SK-N-SH (cell line): Measurements from ENCODE around the gene NUP188. TPM values are rescaled to one million over a fixed set of nuclear protein-coding genes. Genes with fewer than 3 reads are reported as not detected.
A peak's percentile ranks its signal among the peaks of the same experiment; 100 is the strongest.

Source experiments
- CTCF ChIA-PET: fragments of 300-600, 350-600 bp; formaldehyde crosslinking; extraction: SDS; loops from one replicate; lab custom pipeline; 2021; lab: Yijun Ruan, JAX
- POLR2A ChIA-PET: fragments of 350-600 bp; sonication (Branson Sonifier 250); formaldehyde crosslinking; extraction: SDS; loops from one replicate; lab custom pipeline; 2020; ENCODE audit warnings: antibody characterized with exemption, inconsistent platforms; lab: Yijun Ruan, JAX
- DNase-seq: peaks from one replicate; pipeline ENCODE4 v3.0.0; 2012
- H2AFZ ChIP-seq: fragments of 200-600 bp; sonication (generic); 2 replicates; pipeline ENCODE4 v1.8.1; 2016; ENCODE audit warnings: antibody characterized with exemption, mild to moderate bottlenecking, low read depth
- H3F3A ChIP-seq: fragments of 200-600 bp; sonication (generic); replicated peaks from 2 replicates; pipeline ENCODE3; 2016; ENCODE audit warnings: antibody characterized with exemption, mild to moderate bottlenecking; ENCODE audit not compliant: insufficient read depth
- H3K27ac ChIP-seq, 2 experiments: fragments of 200-500 bp in 1 of 2; fragments of 200-600 bp in 1 of 2; sonication (Bioruptor generic) in 1 of 2; sonication (generic), shearing (Covaris generic) in 1 of 2; 2 replicates each; pipeline versions ENCODE4 v1.5.1 to v1.6.1; 2014 to 2016; ENCODE audit warnings: low read depth in 2 of 2, inconsistent platforms in 1 of 2, low read length in 1 of 2, mild to moderate bottlenecking in 1 of 2, mixed read lengths in 1 of 2
- H3K27me3 ChIP-seq: fragments of 200-600 bp; sonication (generic), shearing (Covaris generic); 2 replicates; pipeline ENCODE4 v1.6.1; 2016; ENCODE audit warnings: mixed run types; ENCODE audit not compliant: insufficient read depth
- H3K36me3 ChIP-seq, 2 experiments: fragments of 200-500 bp in 1 of 2; fragments of 200-600 bp in 1 of 2; sonication (Bioruptor generic) in 1 of 2; sonication (generic) in 1 of 2; replicated peaks in 1 of 2; 2 replicates each; pipeline versions ENCODE3 to v1.5.1; 2014 to 2016; ENCODE audit warnings: low read length in 1 of 2, mild to moderate bottlenecking in 1 of 2; ENCODE audit not compliant: insufficient read depth in 2 of 2, control insufficient read depth in 1 of 2
- H3K4me1 ChIP-seq, 2 experiments: fragments of 200-500 bp in 1 of 2; fragments of 200-600 bp in 1 of 2; sonication (Bioruptor generic) in 1 of 2; sonication (generic), shearing (Covaris generic) in 1 of 2; 2 replicates each; pipeline versions ENCODE4 v1.5.1 to v1.6.1; 2014 to 2016; ENCODE audit warnings: low read depth in 1 of 2, low read length in 1 of 2, mixed run types in 1 of 2; ENCODE audit not compliant: insufficient read depth in 2 of 2, control insufficient read depth in 1 of 2
- H3K4me2 ChIP-seq: fragments of 200-600 bp; sonication (generic), shearing (Covaris generic); 2 replicates; pipeline ENCODE4 v1.6.1; 2017; ENCODE audit warnings: mixed run types
- H3K4me3 ChIP-seq, 2 experiments: fragments of 200-500 bp in 1 of 2; fragments of 200-600 bp in 1 of 2; sonication (Bioruptor generic) in 1 of 2; sonication (generic), shearing (Covaris generic) in 1 of 2; 2 replicates each; pipeline versions ENCODE4 v1.5.1 to v1.8.1; 2014 to 2016; ENCODE audit warnings: low read depth in 2 of 2, inconsistent platforms in 1 of 2, low read length in 1 of 2, mild to moderate bottlenecking in 1 of 2, mixed read lengths in 1 of 2, moderate library complexity in 1 of 2
- H3K79me2 ChIP-seq: fragments of 200-600 bp; sonication (generic); 2 replicates; pipeline ENCODE4 v1.8.1; 2017; ENCODE audit warnings: mild to moderate bottlenecking; ENCODE audit not compliant: insufficient read depth
- H3K9ac ChIP-seq: fragments of 200-600 bp; sonication (generic); 2 replicates; pipeline ENCODE4 v1.6.1; 2017; ENCODE audit warnings: mixed run types
- H3K9me2 ChIP-seq: fragments of 200-600 bp; sonication (generic); 2 replicates; pipeline ENCODE4 v1.6.1; 2017; ENCODE audit warnings: mixed run types
- H3K9me3 ChIP-seq: fragments of 200-600 bp; sonication (generic); 2 replicates; pipeline ENCODE4 v1.6.1; 2017; ENCODE audit warnings: mixed run types, mild to moderate bottlenecking, moderate library complexity
- H4K20me1 ChIP-seq: fragments of 200-600 bp; sonication (generic); 2 replicates; pipeline ENCODE4 v1.6.1; 2017; ENCODE audit warnings: mild to moderate bottlenecking, mixed run types; ENCODE audit not compliant: insufficient read depth
- EZH2phosphoT487 ChIP-seq: fragments of 200-600 bp; sonication (generic); IDR thresholded peaks from 2 replicates; pipeline ENCODE4 v1.6.1; 2017; ENCODE audit warnings: low read depth, mixed run types, mild to moderate bottlenecking, antibody characterized with exemption, moderate library complexity, borderline replicate concordance
- FOSL2 ChIP-seq: IDR thresholded peaks from 2 replicates; pipeline ENCODE4 v1.4.0; 2012; ENCODE audit warnings: low read depth, mild to moderate bottlenecking, moderate library complexity, borderline replicate concordance
- GATA2 ChIP-seq: sonication (generic); formaldehyde crosslinking; IDR thresholded peaks from 2 replicates; pipeline ENCODE4 v1.5.0; 2020; ENCODE audit warnings: mild to moderate bottlenecking, missing genetic modification reagents
- JUND ChIP-seq: IDR thresholded peaks from 2 replicates; pipeline ENCODE4 v1.4.0; 2012
- MAX ChIP-seq: IDR thresholded peaks from 2 replicates; pipeline ENCODE4 v1.4.0; 2012; ENCODE audit warnings: low read depth
- MXI1 ChIP-seq: IDR thresholded peaks from 2 replicates; pipeline ENCODE4 v1.6.1; 2012; ENCODE audit warnings: mild to moderate bottlenecking, low read depth, low read length, improper control_type of control experiment
- RCOR1 ChIP-seq: fragments of 150-350 bp; IDR thresholded peaks from 2 replicates; pipeline ENCODE4 v1.6.1; 2017; ENCODE audit warnings: antibody characterized with exemption, low read length
- SIN3A ChIP-seq: IDR thresholded peaks from 2 replicates; pipeline ENCODE4 v1.6.1; 2012; ENCODE audit warnings: low read depth, mild to moderate bottlenecking, low read length, moderate library complexity, borderline replicate concordance
- TAF1 ChIP-seq: IDR thresholded peaks from 2 replicates; pipeline ENCODE4 v1.6.1; 2012; ENCODE audit warnings: low read depth, mild to moderate bottlenecking, low read length, moderate library complexity, borderline replicate concordance
- TCF12 ChIP-seq: IDR thresholded peaks from 2 replicates; pipeline ENCODE4 v1.4.0; 2012
- USF2 ChIP-seq: fragments of 150-350 bp; IDR thresholded peaks from 2 replicates; pipeline ENCODE4 v1.6.1; 2017; ENCODE audit warnings: antibody characterized with exemption, low read length, low read depth, borderline replicate concordance
- ZBTB33 ChIP-seq: IDR thresholded peaks from 2 replicates; pipeline ENCODE4 v1.4.0; 2012; ENCODE audit warnings: low read depth, borderline replicate concordance
- WGBS: methylation state at CpG from one replicate; pipeline ENCODE4 v1.1.6; 2017; ENCODE audit warnings: low lambda C conversion rate; 5-methylcytosine and 5-hydroxymethylcytosine counted together
- polyA plus RNA-seq, 3 experiments: library from polyadenylated mRNA; depleted of rRNA; stranded (reverse); fragments of >200 nt; gene quantifications; 2 replicates each; pipeline ENCODE4 v1.2.3, GENCODE V29; 2012

NUP188 gene
- polyA plus RNA-seq, 1 of the 3 experiments (the other 2 are of a cell fraction), result 49.5 TPM

DNA sequence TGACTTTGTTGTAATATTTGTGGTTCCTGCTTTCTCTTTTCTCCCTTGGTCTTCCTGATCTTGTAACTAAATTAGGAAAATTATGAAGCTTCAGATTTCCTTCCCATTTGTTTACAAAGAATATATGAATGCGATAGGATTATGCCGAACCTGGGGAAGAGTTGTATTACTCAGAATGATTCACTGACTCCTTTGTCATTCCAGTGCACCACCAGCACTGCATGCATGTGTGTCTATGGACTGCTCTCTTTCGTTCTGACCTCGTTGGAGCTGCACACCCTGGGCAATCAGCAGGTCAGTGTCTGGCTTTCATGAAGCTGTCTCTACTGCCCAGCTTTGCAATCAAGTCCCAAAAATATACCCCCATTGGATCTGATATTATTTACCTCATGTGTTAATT is 25.5 kb downstream of the NUP188 start:
- Histone ChIP-seq H2AFZ (no peak overlapping the region), H3K4me2 (peak overlapping the region; percentile 23; the same call in 1 of the 2 replicates), H3K9me2 (no peaks in the 10 kb centered on the region), H3F3A (peaks cover 22% of the 10 kb centered on the region), H3K79me2 (no peaks in the 10 kb centered on the region), H3K4me1 (no peaks in the 10 kb centered on the region), H4K20me1 (no peaks in the 10 kb centered on the region), H3K27ac (peak overlapping the region in 1 of 2 experiments; percentile 59; a peak in 2 of 4 replicates), H3K9me3 (no peaks in the 10 kb centered on the region), H3K9ac (no peak overlapping the region), H3K36me3 (peaks cover 14 to 35% of the 10 kb centered on the region in 2 experiments), H3K27me3 (no peaks in the 10 kb centered on the region), H3K4me3 (no peak overlapping the region)
- ChIA-PET CTCF (no interaction called here), POLR2A (no interaction called here)
- DNase-seq, result no peak
- TF ChIP-seq ZBTB33 (no peak), RCOR1 (no peak), MXI1 (no peak), MAX (peak; percentile 44; the same call in 1 of the 2 replicates), TCF12 (peak; percentile 38; the same call in 1 of the 2 replicates), USF2 (no peak), TAF1 (no peak), FOSL2 (peak; percentile 65), SIN3A (no peak)
- WGBS, result 13% methylated on average over 4 of the region's 4 CpGs

DNA sequence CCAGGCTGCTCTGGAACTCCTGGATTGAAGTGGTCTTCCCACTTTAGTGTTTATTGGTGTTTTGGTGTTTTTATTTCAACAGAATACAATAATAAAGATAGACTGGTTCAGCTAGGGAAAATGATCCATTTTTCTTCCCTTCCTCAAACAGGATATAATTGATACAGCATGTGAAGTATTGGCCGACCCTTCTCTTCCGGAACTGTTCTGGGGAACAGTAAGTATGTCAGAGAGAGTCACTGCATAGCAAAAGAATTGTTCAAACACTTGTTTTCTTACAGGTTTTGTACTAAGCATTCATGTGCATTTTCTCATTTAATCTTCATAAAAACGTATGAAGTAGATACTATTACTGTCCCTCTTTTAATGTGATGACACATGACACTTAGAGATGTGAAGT is 31.6 kb downstream of the NUP188 start:
- no peaks in the 10 kb centered on the region for H3K9me3 ChIP-seq
- no peaks in the 10 kb centered on the region for H3K27me3 ChIP-seq
- WGBS, result 93% methylated on average over 3 of the region's 3 CpGs
- ChIA-PET POLR2A (no interaction called here), CTCF (no interaction called here)
- H2AFZ ChIP-seq, result no peak overlapping the region
- no peak for DNase-seq
- no peaks in the 10 kb centered on the region for H3K79me2 ChIP-seq
- H3K27ac ChIP-seq, result no peak overlapping the region
- no peak overlapping the region for H3K4me2 ChIP-seq
- H3K36me3 ChIP-seq, result peaks cover 38 to 58% of the 10 kb centered on the region in 2 experiments
- TF ChIP-seq JUND (no peak), EZH2phosphoT487 (no peak), GATA2 (CRISPR knock-in tag) (no peak), SIN3A (no peak), ZBTB33 (no peak), RCOR1 (no peak)
- TF ChIP-seq, all 33 proteins: peak for 0
- Histone ChIP-seq H4K20me1 (no peaks in the 10 kb centered on the region), H3F3A (peaks cover 5% of the 10 kb centered on the region), H3K9me2 (no peaks in the 10 kb centered on the region), H3K4me1 (no peaks in the 10 kb centered on the region), H3K9ac (no peak overlapping the region), H3K4me3 (no peak overlapping the region)
